Occipital lobe (tissue), 1 donor: ENCODE results near the gene METRN. TPM values are rescaled to one million over a fixed set of nuclear protein-coding genes. Genes with fewer than 3 reads are reported as not detected.

Source experiments
- total RNA-seq: library from RNA; depleted of rRNA; stranded (reverse); fragments of >200 nt; gene quantifications from one replicate; pipeline ENCODE4 v1.2.3, GENCODE V29; 2014

Gene METRN
- total RNA-seq, 1 donor from 2014 or later, result 16.7 TPM

Other genes with a start within 250 kb of the METRN start
- 10.3 TPM for gene CAPN15, start 187.4 kb upstream of the METRN start, total RNA-seq
- gene PRR35, start 154.7 kb upstream of the METRN start, total RNA-seq, result not detected
- 0.31 TPM for gene NHLRC4, start 148.1 kb upstream of the METRN start, total RNA-seq
- 18.1 TPM for gene PIGQ, start 145.2 kb upstream of the METRN start, total RNA-seq
- 24.2 TPM for gene RAB40C, start 125.1 kb upstream of the METRN start, total RNA-seq
- gene WFIKKN1, start 84.1 kb upstream of the METRN start, total RNA-seq, result 0.47 TPM
- 25.3 TPM for gene METTL26, start 78.8 kb upstream of the METRN start, total RNA-seq
- 8.9 TPM for gene MCRIP2, start 73.3 kb upstream of the METRN start, total RNA-seq
- 7.2 TPM for gene WDR90, start 65.8 kb upstream of the METRN start, total RNA-seq
- 20.9 TPM for gene RHOT2, start 47.0 kb upstream of the METRN start, total RNA-seq
- gene RHBDL1, start 39.4 kb upstream of the METRN start, total RNA-seq, result 1.4 TPM
- gene STUB1, start 34.7 kb upstream of the METRN start, total RNA-seq, result 49.9 TPM
- gene JMJD8, start 30.8 kb upstream of the METRN start, total RNA-seq, result 14.3 TPM
- 3.0 TPM for gene WDR24, start 24.7 kb upstream of the METRN start, total RNA-seq
- gene FBXL16, start 9.3 kb upstream of the METRN start, total RNA-seq, result 3.7 TPM
- gene ANTKMT, start 6.0 kb downstream of the METRN start, total RNA-seq, result 11.5 TPM
- 4.2 TPM for gene CCDC78, start 11.3 kb downstream of the METRN start, total RNA-seq
- 7.0 TPM for gene HAGHL, start 12.0 kb downstream of the METRN start, total RNA-seq
- gene CIAO3, start 25.9 kb downstream of the METRN start, total RNA-seq, result 48.8 TPM
- gene MSLN, start 45.6 kb downstream of the METRN start, total RNA-seq, result not detected
- gene RPUSD1, start 73.3 kb downstream of the METRN start, total RNA-seq, result 11.2 TPM
- 8.9 TPM for gene CHTF18, start 73.5 kb downstream of the METRN start, total RNA-seq
- not detected for gene GNG13, start 85.6 kb downstream of the METRN start, total RNA-seq